Esophagus muscularis mucosa (tissue), 4 donors: Measurements from ENCODE around the gene AP3S2. TPM values are rescaled to one million over a fixed set of nuclear protein-coding genes. Genes with fewer than 3 reads are reported as not detected.

Experiments
- DNase-seq: peaks from one replicate; pipeline ENCODE4 v3.0.0-alpha.2; 2017; ENCODE audit errors: extremely low spot score
- H3K27ac ChIP-seq, 4 donors: fragments of 200-600 bp; sonication (generic); replicated peaks in 1 of 4; 1 replicate in 3 of 4; 2 replicates in 1 of 4; pipeline ENCODE4 v1.5.1; 2016 to 2019; ENCODE audit warnings: mild to moderate bottlenecking in 1 of 4
- H3K27me3 ChIP-seq, 4 donors: fragments of 200-600 bp; sonication (generic); one replicate each; pipeline versions ENCODE4 v1.5.1 to v1.6.0; 2016 to 2019
- H3K36me3 ChIP-seq, 4 donors: fragments of 200-600 bp; sonication (generic); one replicate each; pipeline ENCODE4 v1.5.1; 2016 to 2019
- H3K4me1 ChIP-seq, 4 donors: fragments of 200-600 bp; sonication (generic); one replicate each; pipeline ENCODE4 v1.5.1; 2016 to 2019
- H3K4me3 ChIP-seq, 4 donors: fragments of 200-600 bp; sonication (generic); 1 replicate in 2 of 4; 2 replicates in 2 of 4; pipeline ENCODE4 v1.5.1; 2016 to 2019; ENCODE audit warnings: mild to moderate bottlenecking in 4 of 4, moderate library complexity in 1 of 4
- H3K9me3 ChIP-seq, 4 donors: fragments of 200-600 bp; sonication (generic); 1 replicate in 3 of 4; 2 replicates in 1 of 4; pipeline ENCODE4 v1.5.1; 2016 to 2019
- EP300 ChIP-seq: sonication (generic); formaldehyde crosslinking; IDR thresholded peaks from one replicate; pipeline ENCODE4 v1.6.1; 2017; ENCODE audit warnings: antibody characterized with exemption
- POLR2A ChIP-seq: fragments of 450-650 bp; IDR thresholded peaks from one replicate; pipeline ENCODE4 v1.6.1; 2017; ENCODE audit warnings: antibody characterized with exemption, moderate library complexity, mild to moderate bottlenecking, low read depth
- POLR2AphosphoS5 ChIP-seq, 2 donors: sonication (generic); formaldehyde crosslinking; IDR thresholded peaks; one replicate each; pipeline ENCODE4 v1.6.1; 2017; ENCODE audit warnings: antibody characterized with exemption in 2 of 2
- WGBS: methylation state at CpG from one replicate; pipeline ENCODE4 v1.1.5; 2018; 5-methylcytosine and 5-hydroxymethylcytosine counted together
- intact Hi-C: fragments of 100-400 bp; cut with DNase I; formaldehyde crosslinking; loops from one replicate; pipeline ENCODE4 v1.15.1; 2023
- total RNA-seq, 4 donors: library from RNA; depleted of rRNA; stranded (reverse); fragments of >200 nt; gene quantifications; one replicate each; pipeline versions ENCODE4 v1.1.0 to v1.2.1, GENCODE V29; 2016
- TF ChIP-seq, protein P1 (sequence below), 3 experiments: fragments of 200-600 bp in 2 of 3; fragments of 450-650 bp in 1 of 3; sonication (generic) in 2 of 3; IDR thresholded peaks; one replicate each; pipeline ENCODE4 v1.5.1; 2017 to 2019; ENCODE audit warnings: antibody characterized with exemption in 3 of 3, mild to moderate bottlenecking in 2 of 3, moderate library complexity in 1 of 3

Gene AP3S2
- total RNA-seq, 4 donors from 2014 or later, result 26.8 to 43.2 (median 37.3) TPM

GRCh38 chr15:89909611-89910010, 15.8 kb upstream of the AP3S2 start:
- intact Hi-C loops, result loop anchor here (5.0 kb wide), 3 partner anchors 88 to 183 kb away; no protein-coding TSS in a partner anchor
- peaks cover 4 to 60% (median 41%) of the 10 kb centered on the region in 4 donors for H3K36me3 ChIP-seq
- H3K27me3 ChIP-seq, result no peaks in the 10 kb centered on the region
- no peak overlapping the region for H3K27ac ChIP-seq
- no peaks in the 10 kb centered on the region for H3K9me3 ChIP-seq
- peaks cover 13 to 27% (median 25%) of the 10 kb centered on the region in 4 donors for H3K4me1 ChIP-seq
- H3K4me3 ChIP-seq, result no peak overlapping the region
- WGBS, result 78% methylated on average over 1 of the region's 2 CpGs
- no peak for TF ChIP-seq POLR2AphosphoS5 (IDR thresholded peaks at IDR 0.05)
- DNase-seq, result no peak

- Histone ChIP-seq H3K27ac (no peak overlapping the region), H3K4me3 (no peak overlapping the region), H3K4me1 (peaks cover 10 to 23% (median 21%) of the 10 kb centered on the region in 4 donors), H3K27me3 (no peaks in the 10 kb centered on the region), H3K9me3 (no peaks in the 10 kb centered on the region), H3K36me3 (peaks cover 12 to 74% (median 55%) of the 10 kb centered on the region in 4 donors)
- intact Hi-C loops, result no loop called here
- no peak for TF ChIP-seq POLR2A
- no peak for TF ChIP-seq EP300
- TF ChIP-seq POLR2AphosphoS5 (IDR thresholded peaks at IDR 0.05), result no peak
- TF ChIP-seq, protein P1, sequence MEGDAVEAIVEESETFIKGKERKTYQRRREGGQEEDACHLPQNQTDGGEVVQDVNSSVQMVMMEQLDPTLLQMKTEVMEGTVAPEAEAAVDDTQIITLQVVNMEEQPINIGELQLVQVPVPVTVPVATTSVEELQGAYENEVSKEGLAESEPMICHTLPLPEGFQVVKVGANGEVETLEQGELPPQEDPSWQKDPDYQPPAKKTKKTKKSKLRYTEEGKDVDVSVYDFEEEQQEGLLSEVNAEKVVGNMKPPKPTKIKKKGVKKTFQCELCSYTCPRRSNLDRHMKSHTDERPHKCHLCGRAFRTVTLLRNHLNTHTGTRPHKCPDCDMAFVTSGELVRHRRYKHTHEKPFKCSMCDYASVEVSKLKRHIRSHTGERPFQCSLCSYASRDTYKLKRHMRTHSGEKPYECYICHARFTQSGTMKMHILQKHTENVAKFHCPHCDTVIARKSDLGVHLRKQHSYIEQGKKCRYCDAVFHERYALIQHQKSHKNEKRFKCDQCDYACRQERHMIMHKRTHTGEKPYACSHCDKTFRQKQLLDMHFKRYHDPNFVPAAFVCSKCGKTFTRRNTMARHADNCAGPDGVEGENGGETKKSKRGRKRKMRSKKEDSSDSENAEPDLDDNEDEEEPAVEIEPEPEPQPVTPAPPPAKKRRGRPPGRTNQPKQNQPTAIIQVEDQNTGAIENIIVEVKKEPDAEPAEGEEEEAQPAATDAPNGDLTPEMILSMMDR (IDR thresholded peaks at IDR 0.05), result no peak
- no peak for DNase-seq
- WGBS, result 95% methylated on average over 13 of the region's 16 CpGs
Measured at GRCh38 chr15:89908226-89908625, 14.4 kb upstream of the AP3S2 start.

DNA sequence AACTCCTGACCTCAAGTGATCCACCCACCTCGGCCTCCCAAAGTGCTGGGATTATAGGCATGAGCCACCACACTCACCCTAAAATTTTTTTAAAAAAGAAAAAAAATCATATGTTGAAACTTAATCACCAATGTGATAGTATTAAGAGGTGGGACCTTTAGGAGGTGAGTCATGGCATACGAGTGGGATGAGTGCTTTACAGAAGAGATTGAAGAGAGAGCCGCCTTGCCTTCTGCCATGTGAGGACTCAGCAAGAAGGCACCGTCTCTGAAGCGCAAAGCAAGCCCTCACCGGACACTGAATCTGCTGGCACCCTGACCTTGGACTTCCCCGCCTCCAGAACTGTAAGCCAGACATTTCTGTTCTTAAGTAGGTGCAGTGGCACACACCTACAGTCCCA, 13.5 kb upstream of the AP3S2 start:
- TF ChIP-seq, protein P1 (IDR thresholded peaks at IDR 0.05), result no peak
- TF ChIP-seq POLR2A (no peak), POLR2AphosphoS5 (IDR thresholded peaks at IDR 0.05) (no peak), EP300 (no peak)
- WGBS, result 96% methylated on average over 7 of the region's 7 CpGs
- no peaks in the 10 kb centered on the region for H3K27me3 ChIP-seq
- intact Hi-C loops, result no loop called here
- H3K36me3 ChIP-seq, result peaks cover 21 to 84% (median 64%) of the 10 kb centered on the region in 4 donors
- no peak overlapping the region for H3K27ac ChIP-seq
- H3K4me1 ChIP-seq, result peaks cover 6 to 18% (median 16%) of the 10 kb centered on the region in 4 donors
- no peak for DNase-seq
- no peak overlapping the region for H3K4me3 ChIP-seq
- no peaks in the 10 kb centered on the region for H3K9me3 ChIP-seq

DNA sequence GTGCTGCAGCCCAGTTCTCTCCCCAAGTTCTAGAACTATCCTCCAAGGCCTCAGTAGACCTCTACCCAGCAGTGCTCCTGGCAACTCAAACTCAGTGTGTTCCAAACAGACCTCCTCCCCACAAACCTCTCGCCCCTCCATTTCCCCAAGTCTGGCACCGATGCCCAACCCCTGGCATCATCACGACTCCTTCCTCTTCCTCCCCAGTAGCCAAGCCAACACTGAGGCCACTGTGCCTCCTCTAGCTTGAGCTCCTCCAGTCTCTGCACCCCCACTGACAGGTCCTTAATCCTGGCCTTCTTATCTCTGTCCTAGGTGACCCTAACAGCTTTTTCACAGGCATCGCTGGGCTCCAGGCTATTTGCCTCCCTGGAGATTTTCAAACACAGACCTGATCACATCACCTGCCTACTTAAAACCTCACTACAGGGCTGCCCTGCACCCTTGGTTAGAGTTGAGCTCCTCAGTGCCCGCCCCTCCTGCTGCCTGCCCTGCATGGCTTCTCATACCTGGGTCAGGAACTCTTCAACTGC, 12.1 kb upstream of the AP3S2 start:
- Histone ChIP-seq H3K36me3 (peaks cover 30 to 97% (median 77%) of the 10 kb centered on the region in 4 donors), H3K4me1 (peaks cover 0 to 7% (median 5%) of the 10 kb centered on the region in 4 donors), H3K4me3 (no peak overlapping the region), H3K27ac (no peak overlapping the region), H3K9me3 (no peaks in the 10 kb centered on the region), H3K27me3 (no peaks in the 10 kb centered on the region)
- intact Hi-C loops, result no loop called here
- 98% methylated on average over 5 of the region's 5 CpGs for WGBS
- TF ChIP-seq EP300, result no peak
- no peak for TF ChIP-seq POLR2A
- TF ChIP-seq POLR2AphosphoS5 (IDR thresholded peaks at IDR 0.05), result no peak
- TF ChIP-seq, protein P1 (IDR thresholded peaks at IDR 0.05), result no peak
- no peak for DNase-seq

DNA sequence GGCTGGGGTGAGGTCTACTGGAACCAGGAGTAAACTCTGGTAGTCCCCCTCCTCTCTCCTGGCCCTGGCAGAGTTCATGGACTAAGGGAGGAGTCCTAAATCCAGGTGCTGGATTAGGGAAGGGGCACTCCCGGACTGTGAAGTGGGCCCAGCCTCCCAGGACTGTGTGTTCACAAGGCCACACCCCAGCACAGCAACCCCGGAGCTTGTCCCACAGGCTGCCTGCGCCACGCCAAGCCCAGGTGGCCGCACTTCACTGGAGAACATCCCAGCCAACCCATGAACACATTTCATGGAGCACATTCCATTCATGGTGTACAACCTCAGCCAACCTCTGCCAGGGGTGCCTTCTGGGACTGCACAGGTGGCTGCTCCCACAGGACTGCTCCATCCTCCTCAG, 10.7 kb upstream of the AP3S2 start:
- Histone ChIP-seq H3K4me3 (no peak overlapping the region), H3K4me1 (no peaks in the 10 kb centered on the region), H3K27me3 (no peaks in the 10 kb centered on the region), H3K9me3 (no peaks in the 10 kb centered on the region), H3K36me3 (peaks cover 30 to 95% (median 82%) of the 10 kb centered on the region in 4 donors), H3K27ac (no peak overlapping the region)
- no peak for TF ChIP-seq POLR2A
- TF ChIP-seq POLR2AphosphoS5 (IDR thresholded peaks at IDR 0.05), result no peak
- no peak for TF ChIP-seq EP300
- TF ChIP-seq, protein P1 (IDR thresholded peaks at IDR 0.05), result no peak
- no peak for DNase-seq
- intact Hi-C loops, result no loop called here
- 92% methylated on average over 4 of the region's 5 CpGs for WGBS
